ENCODE results near the gene TPM4. TPM values are rescaled to one million over a fixed set of nuclear protein-coding genes. Genes with fewer than 3 reads are reported as not detected.

TPM4 gene
- total RNA-seq, 2 donors from 2014 or later: 964 to 1,096 TPM

DNA sequence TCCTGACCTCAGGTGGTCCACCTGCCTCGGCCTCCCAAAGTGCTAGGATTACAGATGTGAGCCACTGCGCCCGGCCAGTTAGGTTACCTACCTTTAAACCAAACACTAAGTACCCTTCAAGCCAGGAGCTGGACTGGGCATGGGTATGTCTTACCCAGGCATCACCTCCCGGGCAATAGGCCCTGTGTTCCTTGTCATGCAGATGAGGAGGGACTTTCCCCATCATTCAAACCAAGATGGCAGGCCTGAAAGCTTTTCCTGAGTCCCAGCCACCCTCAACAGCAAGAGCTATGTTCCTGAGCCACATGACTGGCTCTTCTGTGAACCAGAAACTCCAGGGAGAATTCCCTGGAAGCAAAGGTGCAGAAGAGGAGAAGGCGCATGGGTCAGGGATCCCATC is 44.8 kb downstream of the TPM4 start:
- H3K4me3 ChIP-seq: no peak overlapping the region
- H3K36me3 ChIP-seq: peaks cover 61% of the 10 kb centered on the region
- no peaks in the 10 kb centered on the region for H3K4me1 ChIP-seq (ENCODE audit: control insufficient read depth in 1 of 2, low read depth in 2 of 2)
- DNase-seq (ENCODE audit: low spot score): no peak
- H3K27me3 ChIP-seq (replicated peaks; ENCODE audit: insufficient read depth): no peaks in the 10 kb centered on the region
- no peaks in the 10 kb centered on the region for H3K9me3 ChIP-seq
- H3K27ac ChIP-seq: no peak overlapping the region
- no peak for ATAC-seq (ENCODE audit: insufficient number of reproducible peaks, low FRiP score, low read depth)
- TF ChIP-seq, protein P1, sequence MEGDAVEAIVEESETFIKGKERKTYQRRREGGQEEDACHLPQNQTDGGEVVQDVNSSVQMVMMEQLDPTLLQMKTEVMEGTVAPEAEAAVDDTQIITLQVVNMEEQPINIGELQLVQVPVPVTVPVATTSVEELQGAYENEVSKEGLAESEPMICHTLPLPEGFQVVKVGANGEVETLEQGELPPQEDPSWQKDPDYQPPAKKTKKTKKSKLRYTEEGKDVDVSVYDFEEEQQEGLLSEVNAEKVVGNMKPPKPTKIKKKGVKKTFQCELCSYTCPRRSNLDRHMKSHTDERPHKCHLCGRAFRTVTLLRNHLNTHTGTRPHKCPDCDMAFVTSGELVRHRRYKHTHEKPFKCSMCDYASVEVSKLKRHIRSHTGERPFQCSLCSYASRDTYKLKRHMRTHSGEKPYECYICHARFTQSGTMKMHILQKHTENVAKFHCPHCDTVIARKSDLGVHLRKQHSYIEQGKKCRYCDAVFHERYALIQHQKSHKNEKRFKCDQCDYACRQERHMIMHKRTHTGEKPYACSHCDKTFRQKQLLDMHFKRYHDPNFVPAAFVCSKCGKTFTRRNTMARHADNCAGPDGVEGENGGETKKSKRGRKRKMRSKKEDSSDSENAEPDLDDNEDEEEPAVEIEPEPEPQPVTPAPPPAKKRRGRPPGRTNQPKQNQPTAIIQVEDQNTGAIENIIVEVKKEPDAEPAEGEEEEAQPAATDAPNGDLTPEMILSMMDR (IDR thresholded peaks at IDR 0.05): no peak

DNA sequence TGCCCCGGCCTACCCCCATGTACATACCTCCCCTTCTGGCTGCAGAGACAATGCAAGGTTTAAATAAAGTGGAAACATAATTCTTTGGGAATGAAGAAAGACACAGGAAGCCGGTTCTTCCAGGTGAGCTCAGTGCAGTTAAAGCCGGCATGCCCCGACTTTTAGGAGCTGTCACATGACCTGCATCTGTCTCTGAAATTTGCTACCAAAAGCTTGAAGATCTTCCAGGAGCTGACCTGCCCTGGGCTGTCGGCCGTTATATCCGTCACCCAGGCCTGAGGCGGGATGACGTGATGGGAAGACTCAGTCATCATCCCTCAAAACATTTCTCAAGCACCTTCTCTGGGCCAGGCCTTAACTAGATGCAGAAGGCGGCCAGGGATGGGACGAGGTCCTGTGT is 45.7 kb downstream of the TPM4 start:
- H3K27me3 ChIP-seq (replicated peaks; ENCODE audit: insufficient read depth): no peaks in the 10 kb centered on the region
- H3K9me3 ChIP-seq: no peaks in the 10 kb centered on the region
- ATAC-seq (ENCODE audit: insufficient number of reproducible peaks, low FRiP score, low read depth) (no peak), DNase-seq (ENCODE audit: low spot score) (no peak)
- no peaks in the 10 kb centered on the region for H3K4me1 ChIP-seq (ENCODE audit: control insufficient read depth in 1 of 2, low read depth in 2 of 2)
- TF ChIP-seq, protein P1 (IDR thresholded peaks at IDR 0.05): no peak
- no peak overlapping the region for H3K4me3 ChIP-seq
- H3K27ac ChIP-seq: no peak overlapping the region
- peaks cover 69% of the 10 kb centered on the region for H3K36me3 ChIP-seq

DNA sequence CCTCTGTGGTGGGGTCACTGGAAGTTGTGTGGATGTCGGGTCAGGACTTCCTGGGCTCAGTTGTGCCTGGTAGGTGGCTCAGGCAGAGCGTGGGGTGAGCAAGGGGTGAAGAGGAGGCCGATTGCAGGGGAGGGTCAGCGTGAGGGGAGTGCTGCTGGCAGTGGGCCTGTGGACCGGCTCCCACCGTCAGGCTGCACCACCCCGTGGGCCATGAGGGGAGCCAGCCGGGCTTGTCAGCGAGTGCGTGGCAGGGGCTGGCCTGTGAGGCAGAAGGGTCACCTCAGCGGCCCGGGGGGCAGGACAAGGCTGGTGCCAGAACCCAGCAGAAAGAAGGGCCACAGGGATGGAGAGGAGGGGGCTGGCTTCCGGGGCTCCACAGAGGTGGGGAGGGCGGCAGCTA is 48.7 kb downstream of the TPM4 start:
- no peaks in the 10 kb centered on the region for H3K9me3 ChIP-seq
- no peak overlapping the region for H3K27ac ChIP-seq
- H3K4me1 ChIP-seq (ENCODE audit: control insufficient read depth in 1 of 2, low read depth in 2 of 2): no peaks in the 10 kb centered on the region
- ATAC-seq (ENCODE audit: insufficient number of reproducible peaks, low FRiP score, low read depth): no peak
- no peak for DNase-seq (ENCODE audit: low spot score)
- no peaks in the 10 kb centered on the region for H3K27me3 ChIP-seq (replicated peaks; ENCODE audit: insufficient read depth)
- no peak overlapping the region for H3K4me3 ChIP-seq
- TF ChIP-seq, protein P1 (IDR thresholded peaks at IDR 0.05): no peak
- peaks cover 80% of the 10 kb centered on the region for H3K36me3 ChIP-seq

DNA sequence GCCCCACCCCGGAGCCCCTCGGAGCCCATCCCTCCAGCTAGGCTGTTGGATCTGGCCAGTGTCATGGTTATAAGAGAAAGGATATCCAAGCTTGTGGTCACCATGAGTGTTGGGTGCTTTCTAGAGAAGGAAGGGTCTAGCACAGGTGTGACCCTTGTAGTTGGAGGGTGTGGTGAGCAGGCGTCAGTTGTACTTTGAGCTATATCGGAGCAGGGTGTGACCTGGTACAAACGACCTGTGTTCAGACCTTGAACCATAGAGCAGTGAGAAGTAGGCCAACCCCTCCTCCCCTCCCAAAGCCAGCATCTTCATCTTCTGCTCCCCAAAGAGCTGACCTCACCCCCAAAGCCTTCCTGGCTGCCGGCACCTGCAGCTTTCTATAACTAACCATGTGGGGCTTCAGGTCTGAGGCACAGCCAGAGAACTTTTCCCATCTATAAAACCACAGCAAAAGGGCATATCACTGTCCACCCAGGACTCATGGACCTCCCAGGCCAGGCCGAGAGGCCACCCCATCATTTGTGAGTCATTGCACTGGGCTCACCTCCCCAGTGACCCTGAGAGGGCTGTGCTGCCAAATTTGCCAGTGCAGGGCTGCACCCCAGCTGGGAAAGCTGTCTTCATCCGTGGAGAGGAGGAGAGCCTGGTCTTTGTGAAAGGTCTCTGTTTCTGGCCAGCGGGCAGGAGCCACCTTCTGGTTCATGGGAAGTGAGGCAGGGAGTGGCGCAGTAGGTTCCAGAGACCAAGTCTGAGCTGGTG is 49.6 kb downstream of the TPM4 start:
- no peak overlapping the region for H3K27ac ChIP-seq
- TF ChIP-seq, protein P1 (IDR thresholded peaks at IDR 0.05): no peak
- no peaks in the 10 kb centered on the region for H3K4me1 ChIP-seq (ENCODE audit: control insufficient read depth in 1 of 2, low read depth in 2 of 2)
- no peak overlapping the region for H3K4me3 ChIP-seq
- H3K36me3 ChIP-seq: peaks cover 85% of the 10 kb centered on the region
- H3K9me3 ChIP-seq: no peaks in the 10 kb centered on the region
- H3K27me3 ChIP-seq (replicated peaks; ENCODE audit: insufficient read depth): no peaks in the 10 kb centered on the region
- DNase-seq (ENCODE audit: low spot score): no peak
- no peak for ATAC-seq (ENCODE audit: insufficient number of reproducible peaks, low FRiP score, low read depth)

DNA sequence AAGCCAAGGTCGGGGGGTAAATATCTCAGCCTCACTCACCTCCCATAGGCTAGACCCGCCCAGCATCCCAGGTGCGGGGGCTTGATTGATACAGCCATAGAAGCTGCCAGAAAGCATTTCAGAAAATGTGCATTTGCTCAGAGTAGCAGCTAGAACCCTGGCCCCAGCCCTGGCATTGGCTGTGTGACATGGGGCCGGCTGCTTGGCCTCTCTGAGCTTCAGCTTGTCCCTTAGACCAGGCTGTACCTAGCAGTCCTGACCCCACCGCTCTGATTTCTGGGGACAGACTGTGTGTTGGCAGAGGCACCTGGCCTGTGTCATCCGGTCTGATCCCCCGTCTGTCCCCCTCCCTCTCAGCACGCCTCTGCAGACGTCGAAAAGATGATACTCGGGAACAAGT is 50.8 kb downstream of the TPM4 start:
- DNase-seq (ENCODE audit: low spot score) (no peak), ATAC-seq (ENCODE audit: insufficient number of reproducible peaks, low FRiP score, low read depth) (no peak)
- no peak overlapping the region for H3K4me3 ChIP-seq
- no peaks in the 10 kb centered on the region for H3K27me3 ChIP-seq (replicated peaks; ENCODE audit: insufficient read depth)
- H3K36me3 ChIP-seq: peaks cover 73% of the 10 kb centered on the region
- H3K4me1 ChIP-seq (ENCODE audit: control insufficient read depth in 1 of 2, low read depth in 2 of 2): no peaks in the 10 kb centered on the region
- no peak overlapping the region for H3K27ac ChIP-seq
- H3K9me3 ChIP-seq: no peaks in the 10 kb centered on the region
- TF ChIP-seq, protein P1 (IDR thresholded peaks at IDR 0.05): no peak
